Testis (tissue), 3 donors: Measurements from ENCODE around the gene DAP. TPM values are rescaled to one million over a fixed set of nuclear protein-coding genes. Genes with fewer than 3 reads are reported as not detected.

Experiments used
- polyA plus RNA-seq: library from polyadenylated mRNA; stranded (reverse); fragments of 350-450 nt; fragmentation: Illumina TruSeq; extraction: RNeasy Lipid Tissue Mini Kit (QIAGEN cat#74804); gene quantifications from one replicate; pipeline ENCODE4 v1.2.3, GENCODE V29; 2014; ENCODE audit warnings: low read depth, low replicate concordance; ENCODE audit not compliant: insufficient read depth
- small RNA-seq, 2 donors: library from RNA; depleted of rRNA; stranded (forward); fragments of <200 nt; gene quantifications; one replicate each; pipeline ENCODE3, GENCODE V24; 2016
- total RNA-seq, 2 donors: library from RNA; depleted of rRNA; stranded (reverse); fragments of >200 nt; gene quantifications; one replicate each; pipeline ENCODE4 v1.2.3, GENCODE V29; 2016

DAP gene
- total and polyA plus RNA-seq, 3 donors from 2014 or later: 46.3 to 92.2 (median 48.1) TPM

Small RNAs within 50 kb of the gene (small RNA-seq; reads per million reads assigned to genes)
- gene AC012629.4: 0 reads per million in 2 donors

Other genes starting within 250 kb of the DAP start
- 1 to 10 TPM; 5.6 to 5.8 TPM for gene ANKRD33B, start 197.2 kb downstream of the DAP start, total RNA-seq
- gene ANKRD33B, start 197.2 kb downstream of the DAP start, polyA plus RNA-seq: 3.7 TPM